ENCODE measurements around the gene SLCO3A1. TPM values are rescaled to one million over a fixed set of nuclear protein-coding genes. Genes with fewer than 3 reads are reported as not detected.
A peak's percentile ranks its signal among the peaks of the same experiment; 100 is the strongest.

The SLCO3A1 gene
- total RNA-seq, 2 experiments from 2014 or later = 8.5 to 40.0 TPM

GRCh38 chr15:91944331-91944730 is 90.8 kb downstream of the SLCO3A1 start:
- intact Hi-C loops (cut with micrococcal nuclease; ENCODE audit: unreplicated experiment) = no loop called here
- H3K79me2 ChIP-seq (ENCODE audit: insufficient read depth, low read depth, low read length) = peaks cover 10% of the 10 kb centered on the region; the same call in 1 of the 2 replicates
- TF ChIP-seq, protein P1, sequence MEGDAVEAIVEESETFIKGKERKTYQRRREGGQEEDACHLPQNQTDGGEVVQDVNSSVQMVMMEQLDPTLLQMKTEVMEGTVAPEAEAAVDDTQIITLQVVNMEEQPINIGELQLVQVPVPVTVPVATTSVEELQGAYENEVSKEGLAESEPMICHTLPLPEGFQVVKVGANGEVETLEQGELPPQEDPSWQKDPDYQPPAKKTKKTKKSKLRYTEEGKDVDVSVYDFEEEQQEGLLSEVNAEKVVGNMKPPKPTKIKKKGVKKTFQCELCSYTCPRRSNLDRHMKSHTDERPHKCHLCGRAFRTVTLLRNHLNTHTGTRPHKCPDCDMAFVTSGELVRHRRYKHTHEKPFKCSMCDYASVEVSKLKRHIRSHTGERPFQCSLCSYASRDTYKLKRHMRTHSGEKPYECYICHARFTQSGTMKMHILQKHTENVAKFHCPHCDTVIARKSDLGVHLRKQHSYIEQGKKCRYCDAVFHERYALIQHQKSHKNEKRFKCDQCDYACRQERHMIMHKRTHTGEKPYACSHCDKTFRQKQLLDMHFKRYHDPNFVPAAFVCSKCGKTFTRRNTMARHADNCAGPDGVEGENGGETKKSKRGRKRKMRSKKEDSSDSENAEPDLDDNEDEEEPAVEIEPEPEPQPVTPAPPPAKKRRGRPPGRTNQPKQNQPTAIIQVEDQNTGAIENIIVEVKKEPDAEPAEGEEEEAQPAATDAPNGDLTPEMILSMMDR (conservative IDR thresholded peaks at IDR 0.05; ENCODE audit: low read length) = no peak
- TF ChIP-seq EZH2phosphoT487 (IDR thresholded peaks at IDR 0.05; ENCODE audit: borderline replicate concordance, low read depth, low read length) = no peak
- H3K9me2 ChIP-seq (ENCODE audit: insufficient read depth, low read length) = no peaks in the 10 kb centered on the region
- ChIA-PET POLR2A (interaction anchor here (0.8 kb wide), 1 partner anchor 20 kb away, joined by 3 read pairs; no protein-coding TSS in a partner anchor), CTCF (ENCODE audit: unreplicated experiment) (no interaction called here)
- H3K4me3 ChIP-seq (ENCODE audit: low read depth, low read length, poor library complexity, severe bottlenecking) = no peak overlapping the region
- H3K36me3 ChIP-seq (ENCODE audit: insufficient read depth, low read length) = no peaks in the 10 kb centered on the region
- no peak overlapping the region for H2AFZ ChIP-seq (ENCODE audit: low read length)
- peaks cover 33% of the 10 kb centered on the region for H3K4me1 ChIP-seq (ENCODE audit: insufficient read depth, low read length, poor library complexity, severe bottlenecking)
- H4K20me1 ChIP-seq (ENCODE audit: insufficient read depth, low read length) = peaks cover 8% of the 10 kb centered on the region
- H3K4me2 ChIP-seq (ENCODE audit: low read length) = no peak overlapping the region
- H3K9me3 ChIP-seq (ENCODE audit: low read length) = no peaks in the 10 kb centered on the region
- DNase-seq (ENCODE audit: low spot score) = no peak
- H3K27ac ChIP-seq (ENCODE audit: low read depth, low read length, poor library complexity, severe bottlenecking) = no peak overlapping the region
- no TSS peak for BruUV-seq (replicated peaks)

DNA sequence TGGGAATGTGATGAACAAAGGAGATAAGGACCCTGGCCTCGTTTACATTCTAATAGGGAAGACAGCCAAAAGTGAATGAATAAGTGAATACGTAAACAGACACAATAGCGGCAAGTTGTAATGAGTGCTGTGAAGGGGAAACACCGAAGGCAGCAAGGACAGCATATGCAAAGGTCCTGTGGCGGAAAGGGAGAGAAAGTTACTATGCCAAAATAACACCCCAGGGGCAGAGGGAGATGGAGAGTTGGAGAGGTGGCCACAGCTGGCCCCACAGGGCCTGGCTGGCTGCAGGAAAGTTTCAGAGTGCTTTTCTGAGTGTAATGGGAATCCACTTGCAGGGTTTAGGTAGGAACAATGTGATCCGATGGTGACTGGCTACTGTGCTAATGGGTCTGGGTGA is 91.9 kb downstream of the SLCO3A1 start:
- peaks cover 10% of the 10 kb centered on the region; the same call in 1 of the 2 replicates for H3K79me2 ChIP-seq (ENCODE audit: insufficient read depth, low read depth, low read length)
- no TSS peak for BruUV-seq (replicated peaks)
- CTCF ChIA-PET (ENCODE audit: unreplicated experiment) = no interaction called here
- peaks cover 26% of the 10 kb centered on the region for H3K4me1 ChIP-seq (ENCODE audit: insufficient read depth, low read length, poor library complexity, severe bottlenecking)
- no peak overlapping the region for H2AFZ ChIP-seq (ENCODE audit: low read length)
- DNase-seq (ENCODE audit: low spot score) = no peak
- POLR2A ChIA-PET = no interaction called here
- H4K20me1 ChIP-seq (ENCODE audit: insufficient read depth, low read length) = peaks cover 8% of the 10 kb centered on the region
- H3K9me3 ChIP-seq (ENCODE audit: low read length) = no peaks in the 10 kb centered on the region
- H3K9me2 ChIP-seq (ENCODE audit: insufficient read depth, low read length) = no peaks in the 10 kb centered on the region
- H3K36me3 ChIP-seq (ENCODE audit: insufficient read depth, low read length) = no peaks in the 10 kb centered on the region
- TF ChIP-seq, protein P1 (conservative IDR thresholded peaks at IDR 0.05; ENCODE audit: low read length) = no peak
- no peak for TF ChIP-seq EZH2phosphoT487 (IDR thresholded peaks at IDR 0.05; ENCODE audit: borderline replicate concordance, low read depth, low read length)
- H3K4me3 ChIP-seq (ENCODE audit: low read depth, low read length, poor library complexity, severe bottlenecking) = no peak overlapping the region
- no peak overlapping the region for H3K27ac ChIP-seq (ENCODE audit: low read depth, low read length, poor library complexity, severe bottlenecking)
- no peak overlapping the region for H3K4me2 ChIP-seq (ENCODE audit: low read length)
- intact Hi-C loops (cut with micrococcal nuclease; ENCODE audit: unreplicated experiment) = no loop called here

GRCh38 chr15:91946075-91946474 is 92.6 kb downstream of the SLCO3A1 start:
- TSS peak; percentile 3 for BruUV-seq (replicated peaks)
- Histone ChIP-seq H3K36me3 (ENCODE audit: insufficient read depth, low read length) (no peaks in the 10 kb centered on the region), H3K9me3 (ENCODE audit: low read length) (no peaks in the 10 kb centered on the region), H2AFZ (ENCODE audit: low read length) (no peak overlapping the region), H3K4me3 (ENCODE audit: low read depth, low read length, poor library complexity, severe bottlenecking) (no peak overlapping the region), H3K4me2 (ENCODE audit: low read length) (no peak overlapping the region), H3K9me2 (ENCODE audit: insufficient read depth, low read length) (no peaks in the 10 kb centered on the region), H3K79me2 (ENCODE audit: insufficient read depth, low read depth, low read length) (peaks cover 10% of the 10 kb centered on the region; the same call in 1 of the 2 replicates), H3K27ac (ENCODE audit: low read depth, low read length, poor library complexity, severe bottlenecking) (no peak overlapping the region), H3K4me1 (ENCODE audit: insufficient read depth, low read length, poor library complexity, severe bottlenecking) (peaks cover 23% of the 10 kb centered on the region), H4K20me1 (ENCODE audit: insufficient read depth, low read length) (peaks cover 8% of the 10 kb centered on the region)
- intact Hi-C loops (cut with micrococcal nuclease; ENCODE audit: unreplicated experiment) = no loop called here
- no peak for DNase-seq (ENCODE audit: low spot score)
- CTCF ChIA-PET (ENCODE audit: unreplicated experiment) = no interaction called here
- TF ChIP-seq, protein P1 (conservative IDR thresholded peaks at IDR 0.05; ENCODE audit: low read length) = no peak
- no peak for TF ChIP-seq EZH2phosphoT487 (IDR thresholded peaks at IDR 0.05; ENCODE audit: borderline replicate concordance, low read depth, low read length)
- POLR2A ChIA-PET = no interaction called here
